Gastroesophageal sphincter (tissue), 3 donors: Measurements from ENCODE around the gene PLCG2.

Experiments
- CTCF ChIP-seq, 4 experiments: fragments of 200-600 bp in 2 of 4; fragments of 450-650 bp in 2 of 4; sonication (generic) in 1 of 4; IDR thresholded peaks; one replicate each; pipeline ENCODE4 v1.5.1; 2017 to 2019; ENCODE audit warnings: antibody characterized with exemption in 4 of 4, mild to moderate bottlenecking in 2 of 4, moderate library complexity in 2 of 4
- EP300 ChIP-seq: sonication (generic); formaldehyde crosslinking; IDR thresholded peaks from one replicate; pipeline ENCODE4 v1.6.1; 2017; ENCODE audit warnings: antibody characterized with exemption, mild to moderate bottlenecking
- POLR2A ChIP-seq, 2 donors: fragments of 450-650 bp; IDR thresholded peaks; one replicate each; pipeline ENCODE4 v1.6.1; 2017; ENCODE audit warnings: antibody characterized with exemption in 2 of 2, mild to moderate bottlenecking in 2 of 2, moderate library complexity in 1 of 2
- POLR2AphosphoS5 ChIP-seq: sonication (generic); formaldehyde crosslinking; IDR thresholded peaks from one replicate; pipeline ENCODE4 v1.6.1; 2017; ENCODE audit warnings: antibody characterized with exemption

GRCh38 chr16:81929841-81930240, 150.8 kb downstream of the PLCG2 start:
- TF ChIP-seq CTCF (IDR thresholded peaks at IDR 0.05) (no peak), POLR2A (IDR thresholded peaks at IDR 0.05) (no peak), POLR2AphosphoS5 (no peak), EP300 (no peak)
